ENCODE results near the gene ZNF217.
"Not testable (repeated sequence)": the region's sequence is repeated elsewhere in the genome, so short reads cannot be mapped to it uniquely, and the experiment has no call there.

ZNF217 gene

GRCh38 chr20:53532654-53533312 lies 60.9 kb downstream of the ZNF217 start:
- DNase-seq (ENCODE audit: low read depth): not testable (repeated sequence)

DNA sequence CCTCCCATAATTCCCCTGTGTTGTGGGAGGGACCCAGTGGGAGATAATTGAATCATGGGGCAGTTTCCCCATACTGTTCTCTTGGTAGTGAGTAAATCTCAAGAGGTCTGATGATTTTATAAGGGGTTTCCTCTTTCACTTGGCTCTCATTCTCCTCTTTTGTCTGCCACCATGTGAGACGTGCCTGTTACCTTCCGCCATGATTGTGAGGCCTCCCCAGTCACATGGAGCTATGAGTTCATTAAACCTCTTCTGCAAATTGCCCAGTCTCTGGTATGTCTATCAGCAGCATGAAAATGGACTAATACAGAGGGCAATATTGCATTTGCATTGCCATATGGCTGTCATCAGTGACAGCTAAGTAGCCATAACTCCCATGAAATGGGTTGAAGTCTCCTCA lies 63.2 kb downstream of the ZNF217 start:
- DNase-seq (ENCODE audit: low read depth): no peak

DNA sequence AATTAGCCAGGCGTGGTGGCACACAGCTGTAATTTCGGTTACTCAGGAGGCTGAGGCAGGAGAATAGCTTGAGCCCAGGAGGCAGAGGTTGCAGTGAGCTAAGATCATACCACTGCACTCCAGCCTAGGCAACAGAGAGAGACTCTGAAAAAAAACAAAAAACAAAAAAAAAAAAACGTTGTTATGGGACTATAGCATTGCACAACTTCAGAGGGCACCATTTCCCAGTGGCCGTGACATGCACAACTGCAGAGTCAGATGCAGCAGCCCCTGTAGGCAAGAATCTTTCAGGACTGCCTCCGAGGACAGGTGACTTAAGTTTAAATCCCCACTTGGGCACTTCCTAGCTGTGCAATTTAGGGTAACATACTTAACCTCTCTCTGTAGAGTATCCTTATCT lies 64.0 kb downstream of the ZNF217 start:
- DNase-seq (ENCODE audit: low read depth): no peak

GRCh38 chr20:53527196-53527595 lies 66.4 kb downstream of the ZNF217 start:
- DNase-seq (ENCODE audit: low read depth): no peak

DNA sequence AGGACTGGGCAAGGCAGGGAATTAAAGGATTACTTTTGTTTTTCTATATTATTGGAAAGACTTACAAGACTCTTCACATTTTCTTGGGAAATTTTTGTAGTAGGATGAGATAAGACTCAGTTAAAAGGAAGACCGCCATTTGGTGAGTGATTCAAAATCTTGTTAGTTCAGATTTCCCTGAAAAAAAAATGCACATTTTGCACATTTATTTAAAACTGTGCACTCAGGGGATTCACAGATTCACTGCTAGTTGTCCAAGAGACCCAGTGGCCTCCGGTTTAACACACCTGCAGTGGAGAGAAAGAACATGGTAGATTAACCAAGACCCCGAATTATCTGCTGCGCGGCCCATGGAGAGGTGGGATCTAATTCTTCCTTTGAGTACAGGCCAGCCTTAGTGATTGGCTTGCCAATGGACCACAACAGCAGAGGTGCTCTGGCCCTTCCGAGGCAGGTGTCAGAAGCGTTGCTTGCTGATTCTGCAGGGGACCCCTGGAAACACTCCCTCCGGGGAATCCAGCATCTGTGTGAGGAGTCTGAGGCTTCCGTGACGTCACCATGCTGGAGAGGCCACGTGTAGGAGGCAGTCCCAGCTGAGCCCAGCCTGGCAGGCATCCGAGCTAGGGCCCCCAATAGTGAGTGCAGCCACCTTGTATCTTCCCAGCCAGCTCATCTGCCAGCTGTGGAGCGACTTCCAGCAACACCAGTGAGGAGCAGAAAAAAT lies 68.9 kb downstream of the ZNF217 start:
- DNase-seq (ENCODE audit: low read depth): no peak

DNA sequence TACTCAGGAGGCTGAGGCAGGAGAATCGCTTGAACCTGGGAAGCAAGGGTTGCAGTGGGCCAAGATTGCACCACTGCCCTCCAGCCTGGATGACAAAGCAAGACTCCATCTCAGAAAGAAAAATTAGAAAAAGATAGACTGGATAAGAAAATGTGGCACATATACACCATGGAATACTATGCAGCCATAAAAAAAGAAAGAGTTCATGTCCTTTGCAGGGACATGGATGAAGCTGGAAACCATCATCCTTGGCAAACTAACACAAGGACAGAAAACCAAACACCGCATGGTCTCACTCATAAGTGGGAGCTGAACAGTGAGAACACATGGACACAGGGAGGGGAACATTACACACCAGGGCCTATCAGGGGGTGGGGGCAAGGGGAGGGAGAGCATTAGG lies 70.0 kb downstream of the ZNF217 start:
- DNase-seq (ENCODE audit: low read depth): not testable (repeated sequence)

GRCh38 chr20:53522696-53523095 lies 70.9 kb downstream of the ZNF217 start:
- DNase-seq (ENCODE audit: low read depth): no peak

DNA sequence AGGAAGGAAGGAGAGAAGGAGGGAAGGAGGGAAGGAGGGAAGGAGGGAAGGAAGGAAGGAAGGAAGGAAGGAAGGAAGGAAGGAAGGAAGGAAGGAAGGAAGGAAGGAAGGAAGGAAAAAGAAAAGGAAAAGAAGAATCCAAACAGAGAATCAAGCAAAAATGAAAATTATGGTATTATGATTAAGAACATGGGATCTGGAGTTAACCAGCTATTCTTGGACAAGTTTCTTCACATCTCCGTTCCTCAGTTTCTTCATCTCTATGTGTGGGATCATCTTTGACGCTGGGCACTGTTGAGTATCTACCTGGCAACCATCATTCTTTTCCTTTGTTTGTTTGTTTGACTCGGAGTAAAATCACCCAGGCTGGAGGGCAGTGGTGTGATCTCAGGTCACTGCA lies 71.6 kb downstream of the ZNF217 start:
- no peak for DNase-seq (ENCODE audit: low read depth)

DNA sequence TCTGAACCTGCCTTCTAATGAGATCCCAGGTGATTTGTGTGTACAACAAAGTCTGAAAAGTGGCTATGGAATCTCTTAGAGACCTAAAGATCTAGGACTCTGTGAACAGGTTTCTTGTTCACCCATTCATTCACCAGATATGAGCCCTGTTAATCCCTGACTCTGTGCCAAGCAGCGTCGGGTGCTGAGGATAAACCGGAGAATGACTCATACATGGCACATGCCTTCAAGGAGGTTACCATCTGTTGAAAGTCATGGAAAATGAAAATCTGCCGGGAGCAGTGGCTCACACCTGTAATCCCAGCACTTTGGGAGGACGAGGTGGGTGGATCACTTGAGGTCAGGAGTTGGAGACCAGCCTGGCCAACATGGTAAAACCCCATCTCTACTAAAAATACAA lies 72.2 kb downstream of the ZNF217 start:
- DNase-seq (ENCODE audit: low read depth): not testable (repeated sequence)

- DNase-seq (ENCODE audit: low read depth): no peak
Measured at GRCh38 chr20:53517146-53517545, 76.5 kb downstream of the ZNF217 start.

All from stromal cell of bone marrow (primary cell).